ENCODE results near the gene DUSP22.

The DUSP22 gene

DNA sequence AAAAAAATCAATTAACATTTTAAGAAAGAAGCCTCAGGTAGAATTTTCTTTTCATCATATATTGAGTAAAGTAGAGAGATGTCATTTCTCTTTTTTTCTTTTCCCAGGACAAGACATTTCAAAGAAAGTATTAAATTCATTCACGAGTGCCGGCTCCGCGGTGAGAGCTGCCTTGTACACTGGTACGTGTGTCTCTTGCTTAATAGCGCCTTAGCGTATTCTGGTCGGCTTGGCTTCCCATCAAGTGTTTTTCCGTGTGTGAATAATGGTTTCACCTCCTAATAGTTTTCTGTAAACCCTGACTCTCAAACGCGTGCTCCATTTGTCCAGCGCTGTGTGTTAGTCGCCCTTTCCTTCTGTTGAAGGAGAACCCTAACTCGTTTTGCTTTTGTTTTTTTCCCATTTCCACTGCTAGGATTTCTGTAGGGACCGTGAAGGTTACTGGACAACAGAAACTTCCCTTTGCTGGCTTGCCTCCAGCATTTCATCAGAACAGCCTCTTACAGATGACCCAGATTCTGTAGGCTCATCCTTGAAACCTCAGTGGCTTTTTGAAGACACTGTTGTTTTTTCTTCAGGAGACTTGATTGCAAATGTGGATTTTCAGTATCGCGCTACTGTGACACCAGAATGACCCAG is 53.6 kb downstream of the DUSP22 start:
- Mint-ChIP-seq H3K27me3 (no peaks in the 10 kb centered on the region), H3K4me1 (peaks cover 22% of the 10 kb centered on the region), H3K36me3 (ENCODE audit: low read depth) (peaks cover 21% of the 10 kb centered on the region), H3K27ac (no peak overlapping the region), H3K4me3 (no peak overlapping the region), H3K9me3 (no peaks in the 10 kb centered on the region)
- ATAC-seq (no peak), DNase-seq (no peak)

GRCh38 chr6:346386-347030 is 54.2 kb downstream of the DUSP22 start:
- Mint-ChIP-seq H3K4me3 (no peak overlapping the region), H3K27me3 (no peaks in the 10 kb centered on the region), H3K27ac (no peak overlapping the region), H3K36me3 (ENCODE audit: low read depth) (peaks cover 21% of the 10 kb centered on the region), H3K9me3 (no peaks in the 10 kb centered on the region), H3K4me1 (peaks cover 15% of the 10 kb centered on the region)
- ATAC-seq (no peak), DNase-seq (no peak)

GRCh38 chr6:347232-347631 is 54.9 kb downstream of the DUSP22 start:
- Mint-ChIP-seq H3K9me3 (no peaks in the 10 kb centered on the region), H3K27me3 (no peaks in the 10 kb centered on the region), H3K4me1 (peaks cover 8% of the 10 kb centered on the region), H3K4me3 (no peak overlapping the region), H3K36me3 (ENCODE audit: low read depth) (peaks cover 25% of the 10 kb centered on the region), H3K27ac (no peak overlapping the region)
- DNase-seq = no peak
- ATAC-seq = no peak

DNA sequence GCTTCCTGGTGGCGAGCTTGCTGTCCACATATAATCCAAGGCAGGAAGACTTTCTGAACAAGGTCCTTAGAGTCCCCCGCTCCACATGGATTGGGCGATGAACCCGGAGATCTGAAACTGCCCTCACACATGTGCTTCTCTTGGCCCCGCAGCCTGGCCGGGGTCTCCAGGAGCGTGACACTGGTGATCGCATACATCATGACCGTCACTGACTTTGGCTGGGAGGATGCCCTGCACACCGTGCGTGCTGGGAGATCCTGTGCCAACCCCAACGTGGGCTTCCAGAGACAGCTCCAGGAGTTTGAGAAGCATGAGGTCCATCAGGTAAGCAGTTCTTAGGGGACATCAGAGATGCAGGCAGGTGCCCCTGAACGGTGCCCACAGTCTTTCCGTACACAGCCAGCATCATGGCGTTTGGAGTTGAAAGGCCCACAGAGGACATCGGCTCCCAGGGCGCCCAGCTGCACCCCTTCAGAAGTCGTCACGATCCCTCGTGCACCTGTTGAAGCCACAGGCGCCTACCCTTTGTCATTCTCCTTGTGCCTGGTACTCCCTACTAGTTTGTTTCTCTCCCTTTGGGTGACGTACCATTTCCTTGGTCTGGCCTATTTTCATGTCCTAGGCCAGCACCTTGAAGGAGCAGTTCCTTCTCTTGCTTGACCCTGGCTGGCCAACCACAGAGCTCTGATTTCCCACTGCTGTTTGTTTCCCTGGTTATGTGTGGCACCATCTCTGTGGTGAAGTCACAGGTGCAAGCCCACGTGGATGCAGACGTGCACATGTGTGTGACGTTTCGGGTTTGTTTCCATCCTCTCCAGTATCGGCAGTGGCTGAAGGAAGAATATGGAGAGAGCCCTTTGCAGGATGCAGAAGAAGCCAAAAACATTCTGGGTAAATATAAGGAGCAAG is 55.9 kb downstream of the DUSP22 start:
- H3K9me3 Mint-ChIP-seq = no peaks in the 10 kb centered on the region
- DNase-seq (no peak), ATAC-seq (no peak)
- H3K27ac Mint-ChIP-seq = no peak overlapping the region
- H3K27me3 Mint-ChIP-seq = no peaks in the 10 kb centered on the region
- no peak overlapping the region for H3K4me3 Mint-ChIP-seq
- peaks cover 4% of the 10 kb centered on the region for H3K4me1 Mint-ChIP-seq
- H3K36me3 Mint-ChIP-seq (ENCODE audit: low read depth) = peaks cover 25% of the 10 kb centered on the region

DNA sequence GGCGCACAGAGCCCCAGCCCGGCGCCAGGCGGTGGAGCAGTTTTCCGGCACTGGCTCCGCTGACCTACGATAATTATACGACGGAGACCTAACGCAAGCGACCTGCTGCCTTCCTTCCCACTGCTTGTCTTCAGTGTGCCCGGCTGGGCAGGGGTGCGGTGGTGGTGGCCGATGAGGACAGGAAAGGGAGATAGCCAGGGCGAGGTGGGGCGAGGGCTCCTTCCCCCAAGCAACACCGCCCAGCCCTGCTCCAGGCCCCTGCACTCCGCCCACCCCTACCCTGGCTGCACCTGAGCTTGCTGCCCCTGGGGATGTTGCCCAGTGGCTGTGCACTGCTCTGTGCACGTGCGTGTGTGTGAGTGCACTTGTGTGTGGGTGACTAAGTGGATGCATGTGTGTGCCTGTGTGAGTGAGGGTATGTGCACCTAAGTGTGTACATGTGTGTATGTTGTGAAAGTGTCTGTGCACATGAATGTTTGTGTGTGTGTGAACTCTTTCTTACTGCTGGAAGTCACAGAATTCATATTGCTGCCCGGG is 56.6 kb downstream of the DUSP22 start:
- Mint-ChIP-seq H3K4me1 (no peaks in the 10 kb centered on the region), H3K9me3 (no peaks in the 10 kb centered on the region)
- ATAC-seq = peak; percentile 25

GRCh38 chr6:349491-349921 is 57.2 kb downstream of the DUSP22 start:
- no peak for ATAC-seq
- no peak overlapping the region for H3K4me3 Mint-ChIP-seq
- no peaks in the 10 kb centered on the region for H3K4me1 Mint-ChIP-seq
- no peak overlapping the region for H3K27ac Mint-ChIP-seq
- H3K27me3 Mint-ChIP-seq = no peaks in the 10 kb centered on the region
- H3K36me3 Mint-ChIP-seq (ENCODE audit: low read depth) = peaks cover 19% of the 10 kb centered on the region
- DNase-seq = no peak
- H3K9me3 Mint-ChIP-seq = no peaks in the 10 kb centered on the region

More for the DNA sequence above, 56.6 kb downstream of the DUSP22 start:
- DNase-seq = no peak
- Mint-ChIP-seq H3K27me3 (no peaks in the 10 kb centered on the region), H3K4me3 (no peak overlapping the region), H3K36me3 (ENCODE audit: low read depth) (peaks cover 20% of the 10 kb centered on the region), H3K27ac (no peak overlapping the region)

DNA sequence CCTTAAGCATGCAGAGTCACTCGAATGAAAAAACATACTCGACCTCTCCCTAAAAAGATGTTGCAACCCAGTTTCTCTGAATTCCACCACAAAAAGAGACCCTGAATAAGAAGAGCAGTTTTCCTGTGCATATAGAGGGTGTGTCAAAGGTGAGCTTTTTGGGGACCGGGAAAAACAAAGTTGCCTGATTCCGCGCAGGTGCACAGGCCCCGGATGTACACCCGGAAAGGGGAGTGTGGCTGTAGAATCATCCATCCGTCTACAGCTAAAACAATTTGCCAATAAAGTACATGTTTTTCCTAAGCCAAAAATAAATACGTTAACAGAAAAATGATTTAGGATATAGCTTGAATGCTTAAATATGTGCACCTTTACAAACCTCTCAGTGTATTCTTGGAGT is 58.1 kb downstream of the DUSP22 start:
- Mint-ChIP-seq H3K4me1 (no peaks in the 10 kb centered on the region), H3K27me3 (no peaks in the 10 kb centered on the region), H3K27ac (no peak overlapping the region), H3K4me3 (no peak overlapping the region), H3K9me3 (no peaks in the 10 kb centered on the region), H3K36me3 (ENCODE audit: low read depth) (peaks cover 19% of the 10 kb centered on the region)
- ATAC-seq = no peak
- DNase-seq = no peak

GRCh38 chr6:351011-351866 is 59.0 kb downstream of the DUSP22 start:
- no peaks in the 10 kb centered on the region for H3K9me3 Mint-ChIP-seq
- ATAC-seq (no peak), DNase-seq (no peak)
- H3K4me3 Mint-ChIP-seq = no peak overlapping the region
- H3K4me1 Mint-ChIP-seq = peaks cover 4% of the 10 kb centered on the region
- H3K27me3 Mint-ChIP-seq = no peaks in the 10 kb centered on the region
- no peak overlapping the region for H3K27ac Mint-ChIP-seq
- H3K36me3 Mint-ChIP-seq (ENCODE audit: low read depth) = peaks cover 19% of the 10 kb centered on the region

DNA sequence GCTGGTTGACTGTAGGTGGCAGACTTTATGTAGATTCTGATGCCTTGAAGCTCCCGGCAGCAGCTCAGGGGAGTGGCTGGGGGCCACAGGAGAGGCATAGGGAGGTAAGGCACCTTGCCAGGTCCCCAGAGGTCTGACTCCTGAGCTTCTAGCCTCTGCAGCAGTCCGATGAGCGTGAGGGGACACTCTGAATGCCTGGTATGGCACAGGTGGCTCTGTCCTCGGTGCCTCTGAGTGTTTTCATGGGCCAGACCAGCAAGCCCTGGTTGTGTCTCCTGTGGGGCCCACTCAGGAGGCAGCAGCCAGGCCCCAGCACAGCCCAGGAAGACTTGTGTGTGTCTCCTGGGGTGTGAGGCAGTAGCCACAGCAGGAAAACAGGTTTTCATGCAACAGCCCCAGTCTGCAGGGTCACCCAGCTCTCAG is 59.6 kb downstream of the DUSP22 start:
- no peak overlapping the region for H3K27ac Mint-ChIP-seq
- no peak overlapping the region for H3K4me3 Mint-ChIP-seq
- DNase-seq = no peak
- H3K27me3 Mint-ChIP-seq = no peaks in the 10 kb centered on the region
- no peaks in the 10 kb centered on the region for H3K9me3 Mint-ChIP-seq
- peaks cover 9% of the 10 kb centered on the region for H3K4me1 Mint-ChIP-seq
- no peak for ATAC-seq
- peaks cover 19% of the 10 kb centered on the region for H3K36me3 Mint-ChIP-seq (ENCODE audit: low read depth)

- Mint-ChIP-seq H3K36me3 (ENCODE audit: low read depth) (peaks cover 21% of the 10 kb centered on the region), H3K9me3 (no peaks in the 10 kb centered on the region), H3K27ac (no peak overlapping the region), H3K4me3 (no peak overlapping the region), H3K27me3 (no peaks in the 10 kb centered on the region), H3K4me1 (peaks cover 15% of the 10 kb centered on the region)
- ATAC-seq = no peak
- no peak for DNase-seq
Observed at GRCh38 chr6:352474-352873, 60.2 kb downstream of the DUSP22 start.

DNA sequence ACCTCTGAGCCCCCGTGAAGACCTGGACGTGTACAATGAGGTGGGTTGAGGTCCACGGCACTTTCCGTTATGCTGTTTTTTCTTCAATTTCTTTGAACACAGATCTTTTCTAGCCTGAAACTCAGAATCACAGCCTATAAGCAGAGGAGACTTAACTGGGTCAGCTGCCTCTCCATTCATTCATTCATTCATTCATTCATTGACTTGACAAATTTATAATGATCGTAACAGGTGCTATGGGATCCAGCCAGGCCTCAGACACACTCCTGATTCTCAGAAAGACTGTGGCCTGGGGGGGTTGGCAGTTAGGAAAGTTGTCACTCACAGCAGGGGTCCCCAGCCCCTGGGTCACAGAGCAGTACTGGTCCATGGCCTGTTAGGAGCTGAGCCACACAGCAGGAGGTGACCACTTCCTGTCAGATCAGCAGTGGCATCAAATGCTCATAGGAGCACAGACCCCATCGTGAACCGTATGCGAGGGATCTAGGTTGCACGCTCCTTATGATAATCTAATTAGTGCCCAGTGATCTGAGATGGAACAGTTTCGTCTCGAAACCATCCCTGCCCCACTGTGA is 60.7 kb downstream of the DUSP22 start:
- Mint-ChIP-seq H3K36me3 (ENCODE audit: low read depth) (peaks cover 21% of the 10 kb centered on the region), H3K9me3 (no peaks in the 10 kb centered on the region), H3K4me3 (no peak overlapping the region), H3K4me1 (peaks cover 19% of the 10 kb centered on the region), H3K27ac (no peak overlapping the region), H3K27me3 (no peaks in the 10 kb centered on the region)
- ATAC-seq = no peak
- DNase-seq = no peak

DNA sequence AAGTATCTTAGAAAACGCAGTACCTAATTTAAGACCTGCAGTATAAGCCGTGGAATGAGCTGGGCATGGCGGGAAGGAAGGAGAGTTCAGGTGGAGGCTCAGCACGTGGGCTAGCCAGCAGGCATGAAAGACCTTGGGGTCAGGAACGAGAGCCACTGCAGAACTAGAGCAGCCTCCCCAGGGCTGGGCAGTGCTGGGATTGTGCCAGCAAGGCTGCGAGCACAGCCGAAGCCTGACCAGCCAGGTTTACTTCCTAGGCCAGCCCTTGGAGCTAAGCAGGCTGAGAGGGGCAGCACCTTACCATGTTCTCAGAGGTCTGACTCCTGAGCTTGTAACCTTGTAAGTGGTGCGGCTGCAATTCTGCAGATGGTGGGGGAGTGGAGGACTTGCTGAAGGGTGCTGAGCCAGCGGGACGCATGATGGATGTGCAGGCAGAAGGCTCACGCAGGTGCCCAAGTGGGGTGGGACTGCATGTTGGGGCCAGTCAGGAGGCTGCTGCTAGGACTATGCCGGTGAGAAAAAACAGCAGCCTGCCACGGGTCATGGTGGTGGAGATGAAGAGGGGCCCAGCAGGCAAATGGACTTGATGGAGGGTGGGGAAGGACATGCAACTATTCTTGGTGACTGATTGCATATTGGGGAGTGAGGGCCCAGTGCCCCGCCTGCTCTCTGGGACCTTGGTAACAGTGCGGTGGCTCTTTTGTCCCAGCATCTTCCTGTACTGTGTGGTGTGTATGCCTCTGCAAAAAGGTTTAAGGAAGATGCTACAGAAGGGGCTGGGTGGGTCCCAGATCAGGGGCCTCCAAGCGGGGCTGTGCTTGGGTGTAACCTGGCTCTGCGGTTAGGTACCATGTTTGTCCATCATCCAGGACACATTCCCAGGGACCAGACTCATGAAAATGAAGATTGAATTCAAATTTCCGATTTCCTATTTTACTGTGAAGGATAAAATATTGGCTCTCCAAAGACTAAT is 61.6 kb downstream of the DUSP22 start:
- no peaks in the 10 kb centered on the region for H3K27me3 Mint-ChIP-seq
- DNase-seq = no peak
- no peak overlapping the region for H3K27ac Mint-ChIP-seq
- no peaks in the 10 kb centered on the region for H3K9me3 Mint-ChIP-seq
- H3K4me3 Mint-ChIP-seq = no peak overlapping the region
- peaks cover 14% of the 10 kb centered on the region for H3K36me3 Mint-ChIP-seq (ENCODE audit: low read depth)
- peaks cover 25% of the 10 kb centered on the region for H3K4me1 Mint-ChIP-seq
- no peak for ATAC-seq
